ENCODE data around the gene COQ8B. TPM values are rescaled to one million over a fixed set of nuclear protein-coding genes. Genes with fewer than 3 reads are reported as not detected.
A peak's percentile ranks its signal among the peaks of the same experiment; 100 is the strongest.

The COQ8B gene
- polyA plus RNA-seq, 3 donors = 26.2 to 35.5 (median 29.4) TPM

- no peak overlapping the region for H3K27ac ChIP-seq (ENCODE audit: low read depth, low read length)
- WGBS, 3 donors = 85 to 90% (median 89%) methylated on average over 3 of the region's 3 CpGs
Observed at GRCh38 chr19:40685016-40685526, 31.6 kb downstream of the COQ8B start.

- no peak overlapping the region for H3K27ac ChIP-seq (ENCODE audit: low read depth, low read length)
- WGBS, 3 donors = 94 to 95% (median 95%) methylated on average over 26 to 32 of the region's 32 CpGs
Observed at GRCh38 chr19:40684280-40684679, 32.4 kb downstream of the COQ8B start.

- 87 to 93% (median 89%) methylated on average over 9 of the region's 9 CpGs for WGBS, 3 donors
Observed at GRCh38 chr19:40683437-40683836, 33.2 kb downstream of the COQ8B start.

GRCh38 chr19:40682431-40682964, 34.2 kb downstream of the COQ8B start:
- WGBS, 3 donors = 89 to 93% (median 92%) methylated on average over 18 of the region's 18 CpGs
- no peak overlapping the region for H3K27ac ChIP-seq (ENCODE audit: low read depth, low read length)

More at GRCh38 chr19:40683437-40683836, 33.2 kb downstream of the COQ8B start:
- no peak overlapping the region for H3K27ac ChIP-seq (ENCODE audit: low read depth, low read length)

GRCh38 chr19:40681039-40681438, 35.6 kb downstream of the COQ8B start:
- WGBS, 3 donors = 86% methylated on average over 4 of the region's 4 CpGs
- H3K27ac ChIP-seq (ENCODE audit: low read depth, low read length) = no peak overlapping the region

GRCh38 chr19:40677156-40677555, 39.5 kb downstream of the COQ8B start:
- WGBS, 3 donors = 94 to 95% (median 95%) methylated on average over 23 of the region's 23 CpGs
- no peak overlapping the region for H3K27ac ChIP-seq (ENCODE audit: low read depth, low read length)

- H3K27ac ChIP-seq (ENCODE audit: low read depth, low read length) = no peak overlapping the region
- WGBS, 3 donors = 80 to 94% (median 82%) methylated on average over 3 of the region's 3 CpGs
Observed at GRCh38 chr19:40674291-40674690, 42.4 kb downstream of the COQ8B start.

- WGBS, 3 donors = 92 to 95% (median 92%) methylated on average over 11 of the region's 11 CpGs
Observed at GRCh38 chr19:40673397-40673796, 43.3 kb downstream of the COQ8B start.

GRCh38 chr19:40672573-40673299, 44.0 kb downstream of the COQ8B start:
- H3K27ac ChIP-seq (ENCODE audit: low read depth, low read length) = no peak overlapping the region
- 94 to 96% (median 95%) methylated on average over 7 of the region's 7 CpGs for WGBS, 3 donors

More at GRCh38 chr19:40673397-40673796, 43.3 kb downstream of the COQ8B start:
- no peak overlapping the region for H3K27ac ChIP-seq (ENCODE audit: low read depth, low read length)

GRCh38 chr19:40672038-40672437, 44.6 kb downstream of the COQ8B start:
- 68 to 88% (median 88%) methylated on average over 2 of the region's 2 CpGs for WGBS, 3 donors
- no peak overlapping the region for H3K27ac ChIP-seq (ENCODE audit: low read depth, low read length)

- H3K27ac ChIP-seq (ENCODE audit: low read depth, low read length) = no peak overlapping the region
- 73 to 84% (median 80%) methylated on average over 9 of the region's 9 CpGs for WGBS, 3 donors
Observed at GRCh38 chr19:40671404-40671803, 45.3 kb downstream of the COQ8B start.

GRCh38 chr19:40668991-40669614, 47.6 kb downstream of the COQ8B start:
- WGBS, 3 donors = 87 to 92% (median 88%) methylated on average over 7 of the region's 7 CpGs
- H3K27ac ChIP-seq (ENCODE audit: low read depth, low read length) = no peak overlapping the region

GRCh38 chr19:40667602-40668001, 49.1 kb downstream of the COQ8B start:
- WGBS, 3 donors = 91 to 93% (median 92%) methylated on average over 12 to 14 of the region's 14 CpGs
- H3K27ac ChIP-seq (ENCODE audit: low read depth, low read length) = no peak overlapping the region

- peak overlapping the region; percentile 20 for H3K27ac ChIP-seq (ENCODE audit: low read depth, low read length)
- 84 to 92% (median 91%) methylated on average over 13 to 14 of the region's 14 CpGs for WGBS, 3 donors
Observed at GRCh38 chr19:40666803-40667438, 49.8 kb downstream of the COQ8B start.

- 44 to 51% (median 45%) methylated on average over 24 of the region's 24 CpGs for WGBS, 3 donors
- H3K27ac ChIP-seq (ENCODE audit: low read depth, low read length) = no peak overlapping the region
Observed at GRCh38 chr19:40663695-40664692, 52.7 kb downstream of the COQ8B start.

GRCh38 chr19:40662925-40663694, 53.6 kb downstream of the COQ8B start:
- WGBS, 3 donors = 0 to 1% (median 0%) methylated on average over 57 to 60 of the region's 60 CpGs
- peak overlapping the region; percentile 92 for H3K27ac ChIP-seq (ENCODE audit: low read depth, low read length)

- 85 to 100% (median 94%) methylated on average over 1 of the region's 1 CpG for WGBS, 3 donors
- no peak overlapping the region for H3K27ac ChIP-seq (ENCODE audit: low read depth, low read length)
Observed at GRCh38 chr19:40661616-40662015, 55.1 kb downstream of the COQ8B start.

All from adipose tissue (tissue), 3 donors.